ENCODE results near the gene MID2. TPM values are rescaled to one million over a fixed set of nuclear protein-coding genes. Genes with fewer than 3 reads are reported as not detected.
"Not testable (repeated sequence)": the region's sequence is repeated elsewhere in the genome, so short reads cannot be mapped to it uniquely, and the experiment has no call there.

MID2 gene
- total RNA-seq, 1 experiment from 2014 or later, result 9.1 TPM

- DNase-seq (ENCODE audit: low read depth), result no peak
Observed at GRCh38 chrX:107842715-107843400, 17.2 kb downstream of the MID2 start.

- no peak for DNase-seq (ENCODE audit: low read depth)
Observed at GRCh38 chrX:107845625-107846024, 20.0 kb downstream of the MID2 start.

- DNase-seq (ENCODE audit: low read depth), result no peak
Observed at GRCh38 chrX:107848591-107848990, 22.9 kb downstream of the MID2 start.

GRCh38 chrX:107849747-107850421 is 24.2 kb downstream of the MID2 start:
- peak; percentile 15 for DNase-seq (ENCODE audit: low read depth)

GRCh38 chrX:107850422-107850765 is 24.7 kb downstream of the MID2 start:
- DNase-seq (ENCODE audit: low read depth), result no peak

- DNase-seq (ENCODE audit: low read depth), result no peak
Observed at GRCh38 chrX:107851215-107851614, 25.5 kb downstream of the MID2 start.

DNA sequence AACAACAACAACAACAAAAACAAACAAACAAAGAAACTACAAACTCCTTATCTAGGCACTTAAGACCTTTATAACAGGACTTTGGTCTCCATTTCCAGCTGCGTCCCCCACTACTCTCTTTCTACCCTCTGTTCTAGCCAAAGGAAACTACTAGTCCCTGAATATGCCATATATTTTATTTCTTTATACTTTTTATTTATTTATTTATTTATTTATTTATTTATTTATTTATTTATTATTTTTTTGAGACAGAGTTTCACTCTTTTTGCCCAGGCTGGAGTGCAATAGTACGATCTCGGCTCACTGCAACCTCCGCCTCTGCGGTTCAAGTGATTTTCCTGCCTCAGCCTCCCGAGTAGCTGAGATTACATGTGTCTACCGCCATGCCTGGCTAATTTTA is 26.0 kb downstream of the MID2 start:
- not testable (repeated sequence) for DNase-seq (ENCODE audit: low read depth)

- no peak for DNase-seq (ENCODE audit: low read depth)
Observed at GRCh38 chrX:107856289-107856688, 30.6 kb downstream of the MID2 start.

- not testable (repeated sequence) for DNase-seq (ENCODE audit: low read depth)
Observed at GRCh38 chrX:107857041-107857440, 31.4 kb downstream of the MID2 start.

GRCh38 chrX:107857837-107858236 is 32.2 kb downstream of the MID2 start:
- no peak for DNase-seq (ENCODE audit: low read depth)

DNA sequence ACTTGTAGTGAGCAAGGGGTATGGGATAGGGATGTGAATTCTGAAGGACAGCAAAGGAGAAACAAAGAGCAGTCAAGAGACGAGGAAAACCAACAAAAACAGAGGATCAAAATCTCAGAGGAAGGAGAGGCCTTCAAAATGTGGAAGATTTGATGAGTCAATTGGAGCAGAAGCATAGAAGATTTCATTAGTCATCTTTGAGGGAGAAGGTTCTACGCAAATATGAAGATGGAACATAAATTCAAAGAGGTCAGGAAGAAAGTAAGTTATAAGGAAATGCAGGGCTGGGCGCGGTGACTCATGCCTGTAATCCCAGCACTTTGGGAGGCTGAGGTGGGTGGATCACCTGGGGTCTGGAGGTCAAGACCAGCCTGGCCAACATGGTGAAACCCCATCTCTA is 35.4 kb downstream of the MID2 start:
- peak; percentile 47 for DNase-seq (ENCODE audit: low read depth)

- DNase-seq (ENCODE audit: low read depth), result no peak
Observed at GRCh38 chrX:107871136-107871535, 45.5 kb downstream of the MID2 start.

GRCh38 chrX:107878106-107878505 is 52.4 kb downstream of the MID2 start:
- DNase-seq (ENCODE audit: low read depth), result no peak

DNA sequence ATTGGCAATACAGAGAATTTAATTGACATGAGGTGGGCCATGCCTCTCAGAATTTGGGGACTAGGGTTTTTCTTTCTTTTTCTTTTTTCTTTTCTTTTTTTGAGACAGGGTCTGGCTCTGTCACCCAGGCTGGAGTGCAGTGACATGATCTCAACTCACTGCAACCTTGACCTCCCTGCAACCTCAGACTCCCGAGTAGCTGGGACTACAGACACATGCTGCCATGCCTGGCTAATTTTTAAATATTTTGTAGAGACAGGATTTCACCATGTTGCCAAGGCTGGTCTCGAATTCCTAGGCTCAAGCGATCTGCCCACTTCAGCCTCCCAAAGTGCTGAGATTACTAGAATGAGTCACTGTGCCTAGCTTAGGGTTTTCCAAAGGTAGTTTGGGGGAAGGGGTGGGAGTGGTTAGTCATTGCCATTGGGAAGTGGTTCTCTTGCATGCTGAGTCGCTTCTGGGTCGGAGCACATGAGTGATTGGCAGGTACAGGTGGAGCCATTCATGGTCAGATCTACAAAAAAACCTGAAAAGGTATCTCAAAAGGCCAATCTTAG is 54.5 kb downstream of the MID2 start:
- peak; percentile 15 for DNase-seq (ENCODE audit: low read depth)

DNA sequence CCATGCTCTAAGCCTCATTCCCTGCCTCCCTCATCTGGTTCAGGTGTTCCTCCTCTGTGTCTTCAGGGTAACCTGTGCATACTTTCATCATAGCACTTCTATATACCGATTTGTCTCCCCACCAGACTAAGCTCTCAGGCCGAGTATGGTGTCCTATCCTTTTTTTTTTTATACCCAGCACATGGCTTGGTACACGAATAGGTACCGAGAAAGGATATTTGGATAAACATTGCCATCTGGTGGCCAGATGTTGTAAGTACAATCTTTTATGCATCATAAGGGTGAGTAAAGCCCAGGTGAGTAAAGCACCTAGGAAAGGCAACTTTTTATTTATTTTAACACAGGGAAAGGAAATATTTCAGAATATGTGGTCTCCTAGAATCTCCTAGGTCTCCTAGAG is 68.4 kb downstream of the MID2 start:
- peak; percentile 48 for DNase-seq (ENCODE audit: low read depth)

- DNase-seq (ENCODE audit: low read depth), result no peak
Observed at GRCh38 chrX:107902721-107903120, 77.1 kb downstream of the MID2 start.

- no peak for DNase-seq (ENCODE audit: low read depth)
Observed at GRCh38 chrX:107905366-107905765, 79.7 kb downstream of the MID2 start.

DNA sequence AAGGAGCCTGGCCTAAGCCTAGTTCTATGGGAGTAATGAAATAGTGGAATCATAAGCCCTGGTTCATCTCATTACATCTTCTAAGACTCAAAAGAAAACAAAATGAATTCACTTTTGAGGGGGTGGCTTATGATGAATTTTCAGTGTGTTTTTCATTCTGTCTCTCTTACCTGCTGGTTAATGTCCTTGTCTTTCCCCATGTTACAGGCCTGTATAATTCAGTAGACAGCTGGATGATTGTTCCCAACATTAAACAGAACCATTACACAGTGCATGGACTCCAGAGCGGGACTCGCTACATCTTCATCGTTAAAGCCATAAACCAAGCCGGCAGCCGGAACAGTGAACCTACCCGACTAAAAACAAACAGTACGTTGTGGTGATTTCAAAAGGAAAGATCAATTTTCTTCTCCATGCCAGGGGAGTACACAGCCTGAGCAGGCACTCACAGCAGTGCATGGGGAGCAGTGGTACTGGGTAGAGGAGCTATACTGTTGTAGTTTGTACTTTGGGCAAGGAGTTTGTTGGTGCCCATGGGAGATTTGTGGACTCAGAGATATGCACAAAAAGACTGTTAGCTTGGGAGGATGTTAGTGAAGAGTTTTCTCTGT is 98.6 kb downstream of the MID2 start:
- no peak for DNase-seq (ENCODE audit: low read depth)

DNA sequence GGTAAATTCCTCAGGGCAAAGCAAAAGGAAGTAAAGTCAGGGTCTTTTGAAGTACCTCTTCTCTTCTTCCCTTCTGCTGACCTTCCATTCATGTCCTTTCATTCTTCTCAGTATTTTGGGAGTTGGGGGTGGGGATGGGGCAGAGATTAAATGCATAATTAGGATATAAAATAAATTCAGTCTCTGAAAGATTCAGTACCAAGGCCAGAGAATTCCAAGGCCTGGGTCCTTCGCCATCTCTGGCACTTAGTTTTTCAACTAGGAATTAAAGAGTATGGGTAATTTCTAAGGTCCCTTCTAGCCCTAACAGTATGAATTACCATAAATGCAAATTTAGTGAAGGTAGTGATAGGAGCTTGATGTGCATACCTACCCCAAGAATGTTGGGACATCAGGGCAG is 108.6 kb downstream of the MID2 start:
- no peak for DNase-seq (ENCODE audit: low read depth)

- peak; percentile 30 for DNase-seq (ENCODE audit: low read depth)
Observed at GRCh38 chrX:107935200-107935599, 109.5 kb downstream of the MID2 start.

DNA sequence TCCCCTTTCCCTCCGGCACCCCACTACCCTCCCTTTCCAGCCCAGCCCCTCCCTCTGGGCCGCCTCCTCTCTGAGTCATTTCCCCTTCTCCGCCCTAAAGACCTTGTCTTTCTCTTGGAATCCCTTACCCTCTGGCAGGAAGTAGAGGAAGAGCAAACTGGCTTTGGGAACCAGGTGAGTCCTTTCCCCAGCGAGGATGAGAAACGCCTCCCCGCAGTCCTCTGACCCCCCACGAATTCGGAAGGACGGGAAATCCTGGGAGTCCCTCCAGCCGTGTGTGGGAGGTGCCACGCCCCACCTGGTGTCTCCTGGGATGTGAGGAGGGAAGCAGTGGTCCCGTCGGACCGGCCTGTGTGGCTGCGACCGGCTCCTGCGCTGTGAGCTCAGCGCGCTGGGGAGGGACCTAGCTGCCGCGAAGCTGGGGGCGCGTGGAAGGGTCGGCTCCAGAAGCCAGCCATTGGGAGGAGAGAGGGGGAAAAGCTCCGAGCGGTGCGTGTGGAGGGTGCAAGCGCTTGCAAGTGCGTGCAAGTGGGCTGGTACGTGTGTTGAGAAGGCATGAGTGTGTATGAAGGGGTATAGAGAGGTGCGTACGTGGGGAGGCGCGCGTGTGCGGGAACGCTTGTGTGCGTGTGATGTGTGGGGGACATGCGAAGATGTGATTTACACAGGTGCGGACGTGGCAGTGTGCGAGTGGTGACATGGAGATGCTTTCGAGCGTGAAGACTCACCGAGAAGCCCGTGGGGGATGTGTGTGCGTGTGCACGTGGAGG is 110.2 kb downstream of the MID2 start:
- DNase-seq (ENCODE audit: low read depth), result peak; percentile 9

GRCh38 chrX:107936434-107936730 is 110.7 kb downstream of the MID2 start:
- no peak for DNase-seq (ENCODE audit: low read depth)
